ENCODE measurements around the gene ZBTB8A.

DNA sequence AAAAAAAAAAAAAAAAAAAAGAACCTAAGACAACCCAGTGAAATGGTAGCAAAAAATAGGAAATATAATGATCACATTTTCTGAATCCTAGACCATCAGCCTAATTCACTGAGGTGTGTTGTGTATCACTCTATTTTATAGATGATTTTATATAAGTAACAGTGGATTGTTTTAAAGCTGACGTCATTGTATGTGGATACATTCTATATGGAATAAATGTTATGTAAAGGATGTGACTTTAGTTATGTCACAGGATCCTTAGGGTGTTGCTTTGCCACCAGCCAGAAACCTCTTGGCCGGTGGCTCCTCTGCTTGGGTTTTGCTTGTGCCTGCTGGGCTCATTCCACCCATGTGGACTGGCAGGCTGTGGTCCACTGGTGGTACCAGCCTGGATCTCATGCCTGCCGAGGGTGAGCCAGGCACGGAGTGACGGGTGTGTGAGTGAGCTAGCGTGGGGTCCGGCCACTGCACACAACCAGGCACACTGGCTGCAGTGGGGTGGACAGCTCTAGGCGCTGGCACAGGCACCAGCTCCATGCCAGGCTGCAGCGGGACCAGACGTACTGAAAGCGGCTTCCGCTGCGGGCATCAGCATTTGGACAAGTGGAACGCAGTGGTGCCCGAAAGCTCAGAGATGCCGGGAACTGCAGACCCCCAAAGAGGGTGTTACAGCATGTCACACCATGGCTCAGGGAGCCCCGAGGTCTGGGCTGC is 66.6 kb downstream of the ZBTB8A start:
- no peak for TF ChIP-seq POLR2A (IDR thresholded peaks at IDR 0.05)
- TF ChIP-seq, protein P1, sequence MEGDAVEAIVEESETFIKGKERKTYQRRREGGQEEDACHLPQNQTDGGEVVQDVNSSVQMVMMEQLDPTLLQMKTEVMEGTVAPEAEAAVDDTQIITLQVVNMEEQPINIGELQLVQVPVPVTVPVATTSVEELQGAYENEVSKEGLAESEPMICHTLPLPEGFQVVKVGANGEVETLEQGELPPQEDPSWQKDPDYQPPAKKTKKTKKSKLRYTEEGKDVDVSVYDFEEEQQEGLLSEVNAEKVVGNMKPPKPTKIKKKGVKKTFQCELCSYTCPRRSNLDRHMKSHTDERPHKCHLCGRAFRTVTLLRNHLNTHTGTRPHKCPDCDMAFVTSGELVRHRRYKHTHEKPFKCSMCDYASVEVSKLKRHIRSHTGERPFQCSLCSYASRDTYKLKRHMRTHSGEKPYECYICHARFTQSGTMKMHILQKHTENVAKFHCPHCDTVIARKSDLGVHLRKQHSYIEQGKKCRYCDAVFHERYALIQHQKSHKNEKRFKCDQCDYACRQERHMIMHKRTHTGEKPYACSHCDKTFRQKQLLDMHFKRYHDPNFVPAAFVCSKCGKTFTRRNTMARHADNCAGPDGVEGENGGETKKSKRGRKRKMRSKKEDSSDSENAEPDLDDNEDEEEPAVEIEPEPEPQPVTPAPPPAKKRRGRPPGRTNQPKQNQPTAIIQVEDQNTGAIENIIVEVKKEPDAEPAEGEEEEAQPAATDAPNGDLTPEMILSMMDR (IDR thresholded peaks at IDR 0.05) = no peak

All from breast epithelium (tissue), 3 donors.